CD4-positive, alpha-beta T cell treated with Interleukin-10 for 1 hour (primary cell): ENCODE results near the gene HEMK1.

Experiments
- DNase-seq: peaks from one replicate; pipeline ENCODE4 v3.0.0-alpha.2; 2020

The HEMK1 gene

DNA sequence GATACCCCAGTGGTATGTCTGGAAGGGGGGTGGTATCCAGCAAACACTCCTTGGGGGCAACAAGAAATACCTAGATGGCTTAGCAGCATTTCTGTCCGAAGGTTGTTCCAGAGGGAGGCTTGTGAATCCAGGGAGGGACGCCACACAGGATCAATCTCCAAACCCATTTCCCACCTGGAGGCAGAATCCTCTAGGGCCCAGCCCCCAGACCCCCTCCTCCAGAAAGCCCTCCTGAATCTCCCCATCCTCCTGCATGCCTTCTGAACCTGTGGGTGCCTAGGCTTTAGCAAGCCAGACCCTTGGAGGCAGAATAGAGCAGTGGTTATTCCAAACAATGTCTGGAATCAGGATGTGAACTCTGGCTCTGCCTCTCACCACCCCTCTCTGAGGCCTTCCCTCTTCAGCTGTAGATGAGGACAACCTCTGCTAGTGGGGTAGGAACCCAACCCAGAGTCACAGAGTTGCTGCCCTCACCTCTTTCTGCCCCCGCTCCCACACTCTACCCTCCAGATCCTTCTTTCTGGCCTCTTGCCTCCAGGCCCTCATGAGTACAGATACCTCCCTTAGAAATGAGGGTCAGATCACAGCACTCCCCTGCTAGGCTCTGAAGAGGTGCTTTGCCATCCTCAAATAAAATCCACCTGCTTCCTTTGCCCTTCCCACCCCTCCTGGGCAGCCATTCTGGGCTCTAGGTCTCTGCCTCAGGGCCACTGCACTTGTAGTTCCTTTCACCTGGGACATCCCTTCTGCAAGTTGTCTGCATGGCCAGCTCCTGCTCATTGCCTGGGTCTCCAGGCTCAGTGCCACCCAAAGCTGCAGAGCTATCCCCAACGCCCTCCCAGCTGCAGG, 34.2 kb downstream of the HEMK1 start:
- no peak for DNase-seq

DNA sequence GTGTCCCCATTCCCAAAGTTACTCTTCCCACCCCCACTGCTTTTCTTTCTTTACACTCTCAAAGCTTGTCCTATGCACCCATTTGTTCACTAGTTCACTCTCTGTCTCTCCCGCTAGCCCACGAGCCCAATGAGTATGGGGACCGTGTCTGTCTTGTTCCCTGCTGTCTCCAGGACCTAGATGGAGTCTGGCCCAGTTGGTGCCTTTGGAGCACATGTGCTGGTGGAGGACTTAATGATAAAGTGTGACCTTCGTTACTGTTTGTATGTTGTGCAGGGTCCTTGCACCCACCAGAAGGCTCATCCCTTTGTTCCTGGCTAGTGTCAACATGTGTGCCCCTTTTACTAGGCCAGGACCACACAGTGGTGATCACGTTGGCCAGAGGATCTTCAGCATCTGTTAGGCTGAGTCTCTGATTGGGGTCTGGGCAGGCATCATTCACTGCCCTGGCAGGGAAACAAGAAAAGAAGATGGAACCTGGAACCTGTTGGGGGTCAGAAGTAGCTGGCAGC, 34.8 kb downstream of the HEMK1 start:
- no peak for DNase-seq

DNA sequence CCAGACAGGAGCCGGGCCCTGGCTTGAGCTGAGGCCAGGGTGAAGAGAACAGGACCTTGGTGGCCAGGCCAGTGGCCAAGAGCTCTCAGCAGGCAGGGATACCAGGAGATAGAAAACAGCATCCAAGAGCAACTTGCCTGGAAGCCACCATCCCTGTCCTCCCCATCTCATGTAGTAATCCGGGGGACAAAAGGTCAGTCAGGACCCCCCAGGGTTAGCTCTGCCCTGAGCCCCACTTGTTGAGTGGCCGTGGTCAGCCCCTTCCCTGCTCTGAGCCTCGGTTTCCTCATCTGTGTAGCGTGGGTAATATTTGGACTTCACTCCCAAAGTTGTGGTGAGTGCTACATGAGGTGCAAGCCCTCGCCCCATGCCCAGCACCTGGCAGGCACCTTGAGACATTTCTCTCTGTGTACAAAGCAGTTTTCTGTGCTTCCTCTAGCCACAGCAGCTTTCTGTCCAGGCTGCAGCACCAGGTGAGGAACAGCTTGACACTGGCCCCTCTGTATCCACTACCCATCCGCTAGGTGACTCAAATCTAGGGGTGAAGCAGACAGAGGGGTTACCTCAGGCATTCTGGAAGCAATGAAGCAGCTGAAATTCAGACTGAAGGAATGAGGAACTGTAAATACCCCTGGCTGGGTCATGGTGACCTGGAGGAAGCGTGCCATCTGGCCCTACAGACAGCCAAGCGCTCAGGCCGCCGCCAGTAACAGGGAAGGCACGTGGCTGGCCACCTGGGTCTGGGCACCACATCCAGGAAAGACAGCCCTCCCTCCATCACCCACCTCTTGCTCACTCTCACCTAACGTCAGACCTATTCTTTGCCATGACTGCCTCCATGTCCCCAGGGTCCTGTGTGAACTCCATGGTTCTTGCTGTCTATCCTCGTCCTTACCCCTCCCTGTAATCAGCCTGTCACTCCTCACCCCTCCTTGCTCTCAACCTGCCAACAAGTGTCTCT, 35.6 kb downstream of the HEMK1 start:
- no peak for DNase-seq

DNA sequence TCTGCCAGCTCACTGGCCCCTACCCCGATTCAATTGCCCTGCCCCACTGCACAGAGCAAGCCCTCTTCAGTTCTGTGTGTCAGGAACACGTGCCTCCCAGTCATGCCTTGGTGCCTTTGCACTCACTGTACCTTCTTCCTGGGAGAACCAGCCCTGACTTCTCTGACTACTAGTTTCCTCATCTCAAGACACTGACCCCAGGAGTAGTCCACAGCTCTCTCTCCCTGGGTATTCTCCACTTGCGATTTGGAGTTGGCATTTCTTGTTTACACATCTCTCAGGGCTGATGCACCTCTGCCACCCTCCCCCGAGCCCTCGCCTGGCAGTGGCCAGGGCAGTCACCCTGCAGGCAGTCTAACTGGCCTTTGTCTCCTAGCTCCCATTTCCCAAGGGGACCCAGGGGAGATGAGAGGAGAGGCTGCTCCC, 36.6 kb downstream of the HEMK1 start:
- no peak for DNase-seq

DNA sequence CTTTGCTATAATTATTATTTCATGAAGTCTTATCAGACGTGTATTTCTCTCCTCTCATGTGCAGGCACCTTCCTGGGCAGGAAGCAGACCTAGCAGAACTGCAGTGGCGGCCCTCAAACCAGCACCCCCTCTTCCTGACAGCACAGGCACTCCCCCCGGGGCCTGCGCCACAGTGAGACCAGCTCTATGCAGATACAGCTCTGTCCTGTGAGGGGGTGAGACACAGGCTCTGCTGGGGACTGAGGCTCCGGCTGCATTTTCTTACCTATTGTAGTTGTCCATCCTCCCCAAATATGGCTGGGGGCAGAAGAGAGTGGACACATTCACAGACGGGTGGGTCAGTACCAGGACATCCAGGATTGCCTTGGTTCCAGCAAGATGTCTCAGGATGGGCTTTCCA, 37.3 kb downstream of the HEMK1 start:
- DNase-seq = peak; percentile 55

DNA sequence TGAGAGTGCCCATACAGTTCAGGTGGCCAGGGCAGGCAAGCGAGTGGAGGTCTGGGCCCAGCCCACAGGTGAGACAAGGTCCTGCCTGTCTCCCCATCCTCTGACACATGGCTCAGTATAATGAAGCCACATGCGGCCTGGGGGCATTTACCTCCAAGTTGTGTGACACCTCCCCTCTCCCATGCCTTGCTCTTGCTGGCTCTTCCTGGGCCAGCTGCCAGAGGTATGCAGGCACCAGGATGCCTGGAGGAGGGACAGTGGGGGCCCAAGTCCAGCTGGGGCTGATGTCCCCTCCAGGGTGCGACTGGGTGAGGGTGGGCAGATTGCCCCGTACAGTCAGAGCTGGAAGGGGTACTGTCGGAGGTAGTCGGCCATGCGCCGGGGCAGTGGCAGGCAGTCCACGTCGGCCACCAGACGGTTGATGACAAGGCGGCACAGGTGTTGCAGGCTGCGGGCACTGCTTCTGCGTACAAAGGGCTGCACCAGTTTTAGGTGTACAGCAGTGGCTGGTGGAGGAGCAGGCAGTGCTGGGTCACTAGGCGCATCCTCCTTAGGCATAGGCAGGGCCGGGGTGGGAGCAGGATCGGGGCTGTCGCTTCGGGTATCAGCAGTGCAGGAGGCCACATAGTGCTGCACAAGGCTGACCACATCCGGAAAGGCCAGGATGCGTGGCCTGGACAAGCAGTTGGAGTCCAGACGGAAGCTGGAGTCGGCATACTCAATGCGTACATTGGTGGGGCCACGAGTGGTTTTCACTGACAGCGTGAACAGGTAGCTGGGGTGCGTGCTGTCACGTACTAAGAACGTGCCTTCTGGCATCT, 38.2 kb downstream of the HEMK1 start:
- DNase-seq = no peak

DNA sequence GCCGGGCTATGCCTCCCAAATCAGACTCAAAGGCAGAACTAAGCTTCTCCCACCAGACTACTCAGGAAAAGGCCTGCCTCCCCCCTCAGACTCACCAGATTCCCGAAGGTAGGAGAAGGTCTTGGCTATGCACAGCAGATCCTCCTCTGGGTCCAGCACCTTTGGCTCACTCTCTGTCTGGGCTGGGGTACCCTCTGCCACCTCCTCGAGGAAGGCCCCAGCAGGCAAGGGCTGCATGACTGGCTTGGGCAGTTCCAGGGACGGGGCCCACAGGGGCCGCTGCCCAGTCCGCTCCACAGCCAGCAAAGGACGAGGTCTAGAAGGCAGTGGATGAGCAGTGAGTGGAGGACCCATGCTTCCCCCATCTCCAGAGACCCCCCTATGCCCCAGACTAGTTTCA, 39.0 kb downstream of the HEMK1 start:
- DNase-seq = no peak

DNA sequence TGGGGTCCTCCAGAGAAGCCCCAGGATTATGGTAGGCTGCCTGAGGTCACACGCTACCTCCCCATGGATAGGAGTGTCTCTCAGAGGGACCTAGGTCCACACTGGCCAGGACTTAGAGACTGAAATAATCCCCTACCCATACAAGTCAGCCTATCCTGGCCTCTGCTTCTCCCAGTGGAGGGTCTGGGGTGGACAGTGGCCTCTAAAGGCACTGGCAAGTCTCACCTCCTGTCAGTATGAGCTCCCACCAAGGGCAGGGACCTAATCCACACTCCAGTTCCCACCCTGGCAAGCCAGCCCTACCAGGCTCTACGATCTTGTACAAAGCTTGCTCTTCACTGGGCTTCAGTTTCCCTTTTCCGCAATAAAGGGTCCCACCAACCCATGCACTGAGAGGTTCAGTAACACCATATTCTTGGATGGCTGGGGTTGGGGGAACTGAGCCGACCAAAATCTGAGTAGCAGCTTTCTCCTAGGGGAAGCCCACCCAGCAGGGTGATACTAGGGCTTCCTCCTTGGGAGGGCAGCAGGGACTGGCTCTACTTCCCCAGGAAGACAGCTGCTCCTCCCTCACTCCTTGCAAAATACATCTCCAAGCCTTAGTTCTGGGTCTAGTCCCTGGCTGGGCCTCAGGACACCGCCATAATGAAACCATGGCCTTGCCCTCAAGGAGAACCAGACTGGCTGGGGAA, 39.9 kb downstream of the HEMK1 start:
- DNase-seq = no peak

DNA sequence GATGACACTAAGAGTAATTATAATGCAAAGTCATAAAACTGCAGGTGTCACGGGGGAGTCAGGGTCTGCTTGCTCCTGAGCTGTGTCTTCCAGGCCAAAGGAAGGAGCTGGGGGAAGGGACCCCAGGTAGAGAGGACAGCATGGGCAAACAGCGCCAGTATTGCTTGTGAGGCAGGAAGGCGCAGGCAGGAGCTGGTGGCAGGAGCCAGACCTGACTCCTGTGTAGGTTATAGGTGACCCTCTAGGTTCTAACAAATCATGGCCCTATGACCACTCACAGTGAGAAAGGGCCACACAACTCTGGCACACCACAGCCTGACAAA, 40.4 kb downstream of the HEMK1 start:
- no peak for DNase-seq

DNA sequence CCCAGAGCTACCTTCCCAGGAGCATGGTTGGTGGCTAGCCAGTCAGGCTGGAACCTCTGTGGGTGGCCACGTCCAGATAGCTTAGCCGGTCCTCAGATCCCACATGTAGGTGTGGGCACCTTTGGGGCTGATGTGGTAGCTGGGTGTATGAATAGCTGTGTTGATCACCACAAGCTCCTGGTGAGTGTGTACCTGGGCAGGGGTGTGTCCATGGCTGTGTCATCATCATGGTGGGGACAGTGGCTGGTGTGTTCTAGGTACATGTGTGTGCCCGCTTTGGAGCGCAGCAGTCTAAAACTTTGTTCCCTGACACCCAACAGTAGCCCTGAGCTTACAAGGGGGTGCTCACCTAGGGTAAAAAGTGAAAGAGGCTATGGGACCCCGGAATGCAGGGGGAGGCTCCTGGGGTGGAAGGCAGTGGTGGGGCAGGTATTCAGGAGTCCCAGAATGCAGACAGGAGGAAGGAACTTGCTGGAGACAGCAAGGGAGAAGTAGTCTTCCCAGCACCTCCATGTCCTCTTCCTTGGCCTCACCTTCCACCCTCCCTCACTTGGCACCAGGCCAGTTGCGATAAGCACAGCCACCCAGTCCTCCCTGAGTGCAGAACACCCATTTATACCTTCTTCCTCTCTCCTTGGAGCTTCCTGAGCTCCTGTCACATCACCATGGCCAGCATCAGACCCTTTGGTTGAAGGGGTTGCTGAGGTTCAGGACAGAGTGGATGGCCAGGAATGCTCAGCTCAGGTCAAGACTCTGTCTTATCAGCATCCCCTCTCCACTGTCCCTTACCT, 41.1 kb downstream of the HEMK1 start:
- no peak for DNase-seq

DNA sequence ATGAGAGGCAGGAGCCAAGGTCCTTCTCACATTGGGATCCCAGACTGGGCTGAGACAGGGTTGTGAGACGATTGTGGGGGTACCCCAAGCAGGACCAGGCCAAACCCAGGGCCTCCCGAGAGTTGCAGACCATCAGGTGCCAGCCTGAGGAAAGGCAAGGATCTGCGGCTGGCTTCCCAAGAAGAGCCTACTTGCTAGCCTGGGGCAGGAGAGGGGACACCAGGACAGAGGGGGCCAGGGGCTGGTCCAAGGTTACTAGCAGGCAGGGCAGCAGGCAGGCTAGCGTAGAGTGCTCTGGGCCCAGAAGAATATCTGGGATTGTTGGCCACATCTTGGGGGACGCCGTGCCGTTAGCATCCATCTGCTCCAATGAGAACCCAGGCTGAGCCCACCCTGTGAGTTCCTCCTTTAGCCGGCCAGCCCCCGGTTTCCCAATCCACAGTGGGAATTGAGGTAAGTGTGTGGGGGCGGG, 41.7 kb downstream of the HEMK1 start:
- DNase-seq = no peak

DNA sequence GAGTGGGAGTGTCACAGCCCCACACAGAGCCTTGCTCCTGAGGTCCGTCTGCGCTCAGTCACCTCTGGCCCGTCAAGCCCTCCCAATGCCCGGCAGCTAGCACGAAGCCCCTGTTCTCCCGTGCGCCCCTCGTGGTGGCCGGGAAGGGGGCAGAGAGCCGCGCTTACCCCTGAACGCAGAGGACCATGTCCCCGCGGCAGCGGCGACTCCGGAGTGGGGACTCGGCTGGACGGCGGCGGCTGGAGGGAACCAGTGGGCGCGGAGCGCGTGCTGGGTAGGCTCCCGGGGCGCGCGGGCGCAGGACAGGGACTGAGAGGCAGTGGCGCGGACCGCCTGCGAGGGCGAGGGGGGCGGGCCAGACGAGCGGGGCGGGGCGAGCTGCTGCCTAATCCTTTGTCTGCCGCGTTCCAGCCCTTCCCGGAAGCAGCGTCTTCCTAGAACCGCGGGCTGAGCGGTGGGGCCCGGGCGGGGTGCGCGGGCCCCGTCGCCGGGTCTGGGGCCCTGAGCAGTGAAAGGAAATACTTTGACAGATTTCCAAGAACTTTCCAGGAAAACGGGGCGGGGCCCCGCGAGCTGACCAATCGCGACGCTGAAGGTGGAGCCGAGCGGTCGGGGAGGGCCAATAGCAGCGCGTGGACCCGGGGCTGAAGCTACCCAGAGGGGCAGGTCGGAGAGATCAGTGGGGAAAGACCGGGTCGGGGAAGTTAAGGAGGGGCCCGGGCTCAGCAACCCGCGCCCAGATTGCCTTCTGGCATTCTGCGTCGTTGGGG, 42.3 kb downstream of the HEMK1 start, which contains the start of gene CISH:
Gene CISH (minus strand): TSS at position 311 of the 770 bp plus-strand sequence. CDS start 124 bp downstream, at position 187.
- DNase-seq = peak; percentile 96

DNA sequence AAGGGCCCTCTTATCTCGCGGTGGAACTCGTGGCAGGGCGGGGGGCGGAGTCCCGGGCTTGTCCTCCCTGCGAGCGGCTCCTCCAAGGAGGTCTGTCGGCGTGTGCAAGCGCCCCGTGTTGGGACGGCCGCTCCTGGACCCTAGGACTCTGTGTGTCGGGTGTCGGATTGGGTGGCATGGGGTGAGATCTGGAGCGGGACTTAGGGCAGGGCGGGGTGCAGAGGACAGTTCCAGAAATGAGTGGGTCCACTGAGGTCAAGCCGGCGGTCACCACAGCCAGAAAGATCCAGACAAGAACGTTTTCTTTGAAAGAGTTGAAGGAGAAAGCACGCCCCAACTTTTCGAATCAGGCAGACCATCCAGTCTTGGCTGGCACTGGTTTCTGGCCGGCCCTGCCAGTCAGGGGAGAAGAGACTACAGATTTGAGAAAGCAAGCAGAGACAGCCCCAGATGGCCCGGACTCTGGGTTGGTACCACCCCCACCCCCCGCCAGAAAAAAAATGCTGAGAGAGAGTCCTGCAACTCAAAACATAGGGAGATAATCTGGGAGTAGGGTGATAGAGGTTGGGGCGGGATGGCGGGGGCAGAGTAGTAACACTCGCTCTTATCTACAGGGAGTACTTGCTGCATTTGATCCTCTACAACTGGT, 43.0 kb downstream of the HEMK1 start:
- DNase-seq = no peak

DNA sequence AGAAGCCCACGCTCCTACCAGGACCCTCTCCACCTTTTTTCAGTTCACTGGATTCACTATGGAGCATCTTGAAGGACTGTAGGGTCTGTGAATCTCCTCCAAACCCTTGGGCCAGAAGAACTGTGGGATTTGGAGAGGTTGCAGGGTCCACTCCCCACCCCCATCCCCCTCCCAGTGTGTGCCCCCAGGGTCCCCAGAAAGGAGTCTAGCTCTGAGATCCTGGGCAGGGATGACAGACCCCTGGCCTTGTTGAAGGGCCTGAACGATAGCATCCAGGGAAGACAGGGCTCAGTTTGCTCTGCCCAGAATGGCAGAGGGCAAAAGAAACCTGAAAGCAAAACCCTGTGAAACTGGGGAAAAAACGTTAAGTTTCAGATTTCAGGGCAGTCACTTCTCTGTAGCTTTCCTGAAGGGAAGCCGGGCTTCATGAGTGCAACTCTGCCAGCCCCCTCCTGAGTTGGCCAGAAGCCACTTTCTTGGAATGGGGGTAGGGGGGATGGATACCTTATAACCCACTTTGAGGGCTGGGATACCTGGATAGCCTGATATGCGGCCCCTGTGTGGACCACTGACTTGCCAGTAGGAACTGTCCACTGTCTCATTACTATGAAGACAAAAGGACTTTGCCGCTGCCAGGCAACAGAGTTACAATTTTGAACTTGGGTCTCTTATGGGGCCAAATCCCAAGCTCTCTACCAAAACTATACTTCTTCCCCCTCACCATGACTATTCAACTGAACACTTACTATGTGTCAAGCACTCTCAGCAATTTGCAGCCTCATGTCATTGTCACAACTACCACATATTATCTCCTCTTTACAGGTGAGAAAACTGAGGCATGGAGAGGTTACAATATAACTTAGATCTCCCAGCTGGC, 43.9 kb downstream of the HEMK1 start:
- no peak for DNase-seq

DNA sequence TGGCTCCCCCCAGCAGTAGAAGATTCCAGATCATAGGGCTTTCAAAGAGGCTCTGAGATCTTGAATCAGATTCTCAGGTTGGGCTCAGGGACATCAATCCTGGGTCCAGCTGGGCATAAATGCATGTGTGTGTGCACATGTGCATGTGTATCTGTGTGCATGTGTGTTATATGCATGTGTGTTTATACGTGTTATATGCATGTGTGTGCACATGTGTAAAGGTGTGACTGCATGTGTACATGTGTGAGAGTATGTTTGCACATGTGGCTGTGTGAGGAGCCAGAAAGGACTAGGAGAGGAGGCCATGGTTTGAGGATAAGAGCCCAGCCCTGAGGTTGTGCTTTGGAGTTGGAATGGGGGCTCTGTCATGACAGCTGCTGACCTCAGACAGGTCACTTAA, 45.9 kb downstream of the HEMK1 start:
- DNase-seq = no peak

DNA sequence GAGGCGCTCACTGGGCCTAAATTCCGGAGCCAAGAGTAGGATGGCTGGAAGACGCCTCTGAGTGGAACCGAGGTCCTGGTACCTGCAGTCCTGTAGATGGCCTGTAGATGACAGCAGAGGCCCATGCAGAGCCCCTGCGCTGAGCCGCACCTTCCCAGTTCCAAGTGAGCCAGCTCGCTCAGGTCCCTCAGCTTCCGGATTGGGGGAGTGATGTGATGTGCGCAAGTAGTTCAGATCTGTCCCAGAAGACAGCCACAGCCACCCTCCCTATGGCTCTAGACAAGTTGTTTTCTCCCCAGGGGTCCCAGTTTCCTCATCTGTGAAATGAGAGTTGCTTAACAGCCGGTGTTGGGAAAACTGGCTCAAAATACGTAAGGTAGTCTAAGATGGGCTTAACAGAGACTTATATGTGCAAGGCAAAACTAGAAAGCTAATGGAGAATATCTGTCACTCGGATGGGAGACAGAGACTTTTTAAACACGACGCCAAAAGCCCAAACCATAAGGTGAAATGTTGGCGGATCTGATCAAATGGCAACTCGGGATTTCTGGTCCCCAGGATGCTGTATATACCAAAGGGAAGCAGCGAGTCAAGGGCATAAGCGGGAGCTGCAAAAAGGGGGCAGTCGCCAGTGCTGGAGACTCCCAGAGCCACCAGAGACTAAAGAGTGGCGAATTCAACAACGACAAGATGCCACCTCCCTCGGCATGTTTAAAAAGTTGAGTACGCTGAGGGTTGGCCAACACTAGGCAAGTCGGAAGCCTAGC, 46.9 kb downstream of the HEMK1 start:
- DNase-seq = peak; percentile 85

DNA sequence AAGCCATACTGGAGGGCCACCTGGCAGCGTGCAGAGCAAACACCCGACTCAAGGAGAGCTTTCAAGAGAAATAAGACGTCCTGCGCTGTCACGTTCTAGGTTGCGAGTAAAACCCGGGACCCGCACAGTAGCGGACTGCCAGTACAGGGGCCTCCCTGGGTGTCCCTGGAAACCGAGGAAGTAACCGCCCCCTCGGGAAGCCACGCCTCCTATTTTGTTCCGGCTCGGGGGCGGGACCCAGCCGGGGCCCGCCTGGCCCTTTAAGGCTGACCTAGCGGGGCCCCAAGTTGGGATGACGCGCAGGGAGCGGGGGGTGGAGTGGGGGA, 47.4 kb downstream of the HEMK1 start:
- peak; percentile 96 for DNase-seq
